ENCODE data around the gene RP2.

RP2 gene

DNA sequence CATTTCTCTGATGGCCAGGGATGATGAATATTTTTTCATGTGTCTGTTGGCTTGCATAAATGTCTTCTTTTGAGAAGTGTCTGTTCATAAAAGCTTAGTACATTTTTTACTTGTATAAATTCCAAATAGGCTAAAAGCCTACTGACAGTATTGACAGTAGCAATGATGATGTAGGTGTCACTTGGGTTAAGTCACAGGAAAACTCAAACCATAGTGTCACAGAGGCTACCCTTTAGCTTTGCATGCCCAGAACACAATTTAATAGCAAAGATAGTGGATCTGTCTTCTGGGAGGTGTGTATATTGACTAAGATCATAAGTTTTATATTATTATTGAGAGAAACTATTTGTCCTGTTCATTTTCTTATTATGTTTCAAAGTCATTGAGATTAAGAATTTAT is 8.1 kb downstream of the RP2 start:
- no peak for DNase-seq

DNA sequence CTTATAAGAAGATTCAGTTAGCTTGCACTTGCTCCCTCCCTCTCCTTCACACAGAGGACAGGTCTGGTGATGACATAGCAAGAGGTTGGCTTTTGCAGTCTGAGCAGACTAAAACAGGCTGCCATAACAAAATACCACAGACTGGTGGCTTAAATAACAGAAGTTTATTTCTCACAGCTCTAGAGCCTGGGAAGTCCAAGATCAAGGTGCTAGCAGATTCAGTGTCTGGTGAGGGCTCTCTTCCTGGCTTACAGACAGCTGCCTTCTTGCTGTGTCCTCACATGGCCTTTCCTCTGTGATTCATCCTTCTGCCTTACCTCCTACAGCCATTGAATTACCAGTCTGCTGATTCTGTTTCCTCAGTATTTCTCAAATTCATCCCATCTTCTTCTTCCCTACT is 13.1 kb downstream of the RP2 start:
- DNase-seq = peak; percentile 62 to 77 (median 64)

DNA sequence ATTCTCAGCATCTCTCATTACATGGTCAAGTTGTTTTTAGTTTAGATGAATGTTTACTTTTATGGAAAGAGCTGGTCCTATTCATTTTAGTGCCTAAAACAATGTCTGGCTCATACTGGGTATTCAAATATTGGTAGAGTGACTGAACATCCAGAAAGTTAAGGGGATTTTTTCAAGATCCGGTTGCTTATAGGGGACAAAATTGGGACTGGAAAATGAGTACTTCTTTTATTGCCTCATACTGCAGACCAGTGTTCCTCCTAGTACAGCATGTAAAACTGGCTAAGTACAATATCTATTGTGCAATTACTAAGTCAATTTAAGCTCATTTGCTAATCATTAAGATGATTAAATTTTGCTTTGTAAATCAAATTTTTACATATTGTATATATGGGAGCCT is 13.9 kb downstream of the RP2 start:
- DNase-seq = peak; percentile 42 to 73 (median 71)

DNA sequence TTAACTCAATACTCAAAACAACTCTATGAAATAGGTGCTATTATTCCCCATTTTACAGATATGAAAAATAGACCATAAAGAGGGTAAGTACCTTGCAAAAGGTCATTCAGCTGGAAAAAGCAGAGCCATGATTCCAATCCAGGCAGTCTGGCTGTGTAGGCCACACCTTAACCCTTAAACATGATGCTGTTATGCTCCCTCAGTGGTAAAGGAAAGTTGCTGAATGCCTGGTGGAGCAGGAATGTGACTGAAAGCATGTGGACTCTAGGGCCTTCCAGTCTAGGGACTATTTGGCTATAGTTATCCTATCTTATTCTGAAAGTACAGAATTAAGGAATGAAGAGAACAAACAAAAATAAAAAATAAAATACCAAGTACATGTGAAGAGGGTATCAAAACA is 19.6 kb downstream of the RP2 start:
- DNase-seq = no peak

DNA sequence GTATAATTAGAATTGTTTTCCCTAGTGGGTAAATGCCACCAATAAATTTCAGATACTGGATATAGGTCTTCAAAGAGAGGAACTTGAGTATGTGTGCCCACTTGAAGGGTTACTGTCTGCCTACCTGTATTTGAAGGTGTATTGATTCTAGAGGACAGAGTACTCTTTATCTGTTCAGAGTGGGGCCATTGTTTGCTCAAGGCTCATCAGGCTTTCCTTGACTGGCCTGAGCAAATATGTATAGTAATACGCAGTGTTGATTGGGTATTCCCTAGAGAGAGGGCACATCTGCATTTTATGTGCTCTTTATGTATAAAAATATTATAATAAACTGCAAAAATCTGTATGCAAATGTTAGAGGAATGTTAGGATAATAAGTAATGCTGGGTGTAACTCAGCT is 23.7 kb downstream of the RP2 start:
- DNase-seq = no peak

DNA sequence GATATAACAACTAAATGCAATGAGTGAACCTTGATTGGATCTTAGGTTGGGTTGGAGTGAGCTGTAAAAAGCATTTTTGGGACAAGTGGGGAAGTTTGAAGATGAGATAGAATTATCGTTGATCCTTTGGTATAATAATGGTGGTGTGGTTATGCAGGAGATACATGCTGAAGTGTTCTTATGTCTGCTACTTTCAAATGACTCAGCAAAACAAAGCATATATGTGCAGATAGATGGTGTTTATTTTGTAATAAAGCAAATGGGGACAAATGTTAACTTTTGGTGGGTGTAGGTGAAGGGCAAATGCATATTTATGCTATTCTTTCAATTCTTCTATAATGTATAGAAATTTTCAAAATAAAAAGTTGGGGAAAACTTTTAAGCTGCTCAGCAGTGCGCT is 26.2 kb downstream of the RP2 start:
- DNase-seq = no peak

DNA sequence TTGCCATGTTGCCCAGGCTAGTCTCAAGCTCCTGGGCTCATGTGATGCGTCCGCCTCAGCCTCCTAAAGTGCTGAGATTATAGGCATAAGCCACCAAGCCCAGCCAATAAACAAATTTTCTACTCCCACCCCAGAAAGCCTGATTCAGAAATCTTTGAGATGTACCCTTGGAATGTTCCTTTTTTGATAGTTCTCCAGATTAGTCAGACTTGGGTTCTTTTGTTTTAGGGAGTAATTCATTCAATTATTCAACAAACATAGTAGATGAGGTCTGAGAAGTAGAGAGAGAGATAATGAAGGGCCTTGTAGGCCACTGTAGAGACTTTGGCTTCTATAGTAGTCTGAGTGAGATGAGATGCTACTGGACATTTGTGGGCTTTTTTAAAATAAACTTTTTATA is 27.8 kb downstream of the RP2 start:
- DNase-seq = peak; percentile 25 to 55 (median 50)

DNA sequence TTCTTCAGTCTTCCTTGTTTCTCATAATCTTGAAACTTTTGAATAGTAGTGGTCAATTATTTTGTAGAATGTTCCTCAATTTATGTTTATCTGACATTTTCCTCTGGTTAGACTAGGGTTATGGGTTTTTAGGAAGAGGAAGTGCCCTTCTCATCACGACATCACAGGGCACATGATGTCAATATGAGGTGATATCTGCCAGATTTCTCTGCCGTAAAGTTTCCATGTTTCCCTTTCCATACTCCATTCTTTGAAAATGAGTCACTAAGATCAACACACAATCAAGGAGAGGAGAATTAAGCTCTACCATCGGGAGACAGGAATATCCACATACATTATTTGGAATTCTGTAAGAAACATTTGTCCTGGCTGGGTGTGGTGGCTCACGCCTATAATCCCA is 28.4 kb downstream of the RP2 start:
- DNase-seq = peak; percentile 67 to 91 (median 86)

DNA sequence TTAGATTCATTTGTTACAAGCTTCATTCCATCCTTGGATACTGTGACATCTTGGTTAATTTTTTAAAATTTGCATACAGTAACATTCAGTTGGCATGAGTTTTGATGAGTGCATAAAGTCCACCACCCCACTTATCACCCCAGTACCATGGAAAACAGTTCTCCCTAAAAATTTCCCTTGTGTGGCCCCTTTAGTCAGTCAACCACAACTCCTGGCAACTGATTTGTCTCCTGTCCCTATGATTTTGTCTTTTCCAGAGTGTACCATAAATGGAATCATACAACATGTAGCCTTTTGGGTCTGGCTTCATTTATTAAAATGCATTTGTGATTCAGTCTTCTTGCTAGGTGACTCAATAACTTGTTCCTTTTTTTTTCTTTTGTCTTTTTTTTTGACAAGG is 29.9 kb downstream of the RP2 start:
- peak; percentile 45 to 82 (median 61) for DNase-seq

DNA sequence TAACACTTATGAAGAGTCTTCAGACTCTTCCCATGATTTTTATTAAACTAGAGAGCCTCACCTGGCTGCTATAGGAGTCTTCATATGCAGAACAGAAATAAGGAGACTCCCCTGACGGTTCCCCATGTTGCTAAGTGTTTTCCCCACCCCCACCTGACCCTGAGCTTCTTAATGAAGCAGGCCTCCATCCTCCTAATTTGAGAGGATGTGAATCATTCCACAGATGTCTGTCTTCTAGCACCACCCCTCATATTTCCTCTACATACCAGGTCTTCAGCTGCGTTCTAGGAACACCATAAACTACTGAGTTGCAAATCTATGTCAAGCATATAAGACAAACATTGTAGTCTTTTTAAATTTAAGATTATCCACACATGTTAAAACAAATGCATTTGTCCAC is 36.9 kb downstream of the RP2 start:
- no peak for DNase-seq

DNA sequence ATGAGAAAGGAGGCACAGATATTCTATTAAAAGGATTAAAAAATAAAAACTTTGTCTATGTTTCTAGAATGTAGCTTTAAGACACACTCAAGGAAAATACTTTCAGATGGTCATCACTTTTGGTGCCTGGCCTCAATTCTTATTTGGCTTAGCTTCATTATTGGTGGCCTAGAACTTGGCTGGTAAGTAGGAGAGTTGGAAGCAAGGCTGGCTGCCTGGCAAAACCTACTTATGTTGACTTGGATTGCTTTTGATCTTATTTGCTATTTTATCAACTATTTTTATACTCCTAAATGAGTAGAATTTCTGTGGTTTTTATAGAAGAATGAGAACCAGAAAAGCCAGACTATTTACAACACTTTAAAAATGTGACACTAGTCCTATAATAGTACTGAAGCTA is 40.1 kb downstream of the RP2 start:
- no peak for DNase-seq

DNA sequence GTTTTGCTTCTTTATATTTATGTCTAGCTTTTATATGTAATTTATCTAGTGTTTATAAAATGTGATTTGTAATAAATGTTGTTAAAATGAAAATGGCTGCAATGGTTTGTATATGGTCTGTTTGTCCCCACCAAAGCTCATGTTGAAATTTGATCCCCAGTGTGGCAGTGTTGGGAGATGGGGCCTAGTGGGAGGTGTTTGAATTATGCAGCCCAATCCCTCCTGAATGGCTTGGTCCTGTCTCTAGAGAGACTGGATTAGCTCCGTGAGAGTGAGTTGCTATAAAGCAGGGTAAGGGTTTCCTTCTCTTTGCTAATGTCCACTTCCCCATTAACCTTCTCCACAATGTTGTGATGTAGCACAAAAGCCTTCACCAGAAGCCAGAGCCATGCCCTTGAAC is 45.4 kb downstream of the RP2 start:
- no peak for DNase-seq

DNA sequence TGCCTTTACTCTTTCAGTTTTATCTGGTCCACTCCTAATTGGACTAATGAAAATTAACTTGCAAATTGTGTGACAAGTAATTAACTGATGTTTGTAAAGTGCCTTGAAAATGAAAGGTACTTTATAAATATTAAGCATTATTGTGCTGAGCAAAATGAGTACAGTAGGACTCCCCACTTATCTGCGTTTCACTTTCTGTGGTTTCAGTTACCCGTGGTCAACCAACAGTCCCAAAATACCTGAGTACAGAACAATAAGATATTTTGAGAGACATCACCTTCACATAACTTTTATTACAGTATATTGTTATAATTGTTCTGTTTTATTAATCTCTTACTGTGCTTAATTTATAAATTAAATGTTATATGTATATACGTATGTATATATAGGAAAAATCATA is 48.0 kb downstream of the RP2 start:
- DNase-seq = no peak

DNA sequence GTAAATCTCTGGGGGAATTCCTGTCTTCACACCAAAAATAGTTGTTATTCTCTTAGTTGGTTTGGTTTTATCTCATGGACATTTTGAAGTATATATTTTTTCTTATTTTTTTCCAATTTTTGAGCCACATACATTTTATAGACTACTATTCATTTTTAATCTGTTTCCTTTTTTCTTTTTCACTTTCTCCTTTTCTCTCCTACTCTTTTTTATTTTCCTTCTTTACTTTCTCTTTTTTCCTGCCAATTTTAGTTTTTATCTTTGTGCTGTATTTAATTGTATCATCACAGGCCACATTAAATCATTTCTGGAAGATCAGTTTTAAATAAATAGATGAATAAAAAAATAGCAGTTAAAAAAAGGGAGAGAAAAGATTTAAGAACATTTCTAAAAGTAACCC is 61.4 kb downstream of the RP2 start:
- DNase-seq = no peak

DNA sequence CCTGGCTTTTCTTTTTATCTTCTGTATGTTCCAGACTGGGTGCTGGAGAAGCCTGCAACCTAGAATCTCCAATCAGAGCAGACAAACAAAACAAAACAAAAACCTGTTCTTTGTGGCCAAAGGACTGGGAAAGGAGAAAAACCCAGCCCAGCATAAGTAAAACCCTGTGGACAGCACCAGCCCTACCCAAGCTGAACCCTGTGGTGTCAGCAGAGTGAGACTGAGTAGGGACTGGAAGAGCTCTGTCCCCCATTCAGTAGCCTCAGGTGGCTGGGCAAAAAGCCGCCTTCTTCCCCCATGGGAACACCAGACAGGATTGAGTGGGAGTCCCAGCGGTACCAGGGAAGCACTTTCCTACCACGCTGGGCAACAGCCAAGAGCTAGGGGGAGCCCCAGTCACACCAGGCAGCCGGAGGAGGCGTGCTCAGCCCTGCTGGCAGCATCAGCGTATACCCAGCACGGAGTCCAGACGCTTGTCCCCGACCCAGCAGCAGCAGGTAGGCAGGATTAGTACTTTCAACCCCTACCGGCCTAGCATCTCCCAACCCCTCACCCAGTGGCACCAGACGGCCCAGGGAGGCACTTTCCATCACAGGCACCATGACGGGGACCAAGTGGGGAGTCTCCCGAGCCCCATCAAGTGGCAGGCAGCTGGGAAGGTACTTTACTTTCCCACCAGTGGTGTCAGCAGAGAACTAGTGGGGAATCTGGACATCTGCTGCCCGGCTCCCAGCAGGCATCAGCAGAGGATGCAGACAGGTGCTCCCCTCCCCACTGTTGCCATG is 66.8 kb downstream of the RP2 start:
- peak; percentile 62 to 73 (median 62) for DNase-seq

DNA sequence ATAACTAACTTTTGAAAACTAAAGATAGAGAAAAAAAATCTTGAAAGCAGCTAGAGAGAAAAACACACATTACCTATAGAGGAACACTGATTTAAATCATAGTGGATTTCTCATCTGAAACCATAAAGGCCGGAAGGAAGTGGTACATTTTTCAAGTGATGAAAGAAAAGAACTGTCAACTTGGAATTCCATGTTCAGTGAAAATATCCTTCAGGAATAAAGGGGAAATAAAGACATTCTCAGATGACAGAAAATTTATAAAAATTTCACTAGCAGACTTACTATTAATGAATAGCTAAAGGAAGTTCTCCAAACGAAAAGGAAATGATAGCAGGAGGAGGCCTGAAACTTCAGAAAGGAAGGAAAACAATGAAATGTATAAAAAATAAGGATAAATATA is 67.8 kb downstream of the RP2 start:
- DNase-seq = no peak

DNA sequence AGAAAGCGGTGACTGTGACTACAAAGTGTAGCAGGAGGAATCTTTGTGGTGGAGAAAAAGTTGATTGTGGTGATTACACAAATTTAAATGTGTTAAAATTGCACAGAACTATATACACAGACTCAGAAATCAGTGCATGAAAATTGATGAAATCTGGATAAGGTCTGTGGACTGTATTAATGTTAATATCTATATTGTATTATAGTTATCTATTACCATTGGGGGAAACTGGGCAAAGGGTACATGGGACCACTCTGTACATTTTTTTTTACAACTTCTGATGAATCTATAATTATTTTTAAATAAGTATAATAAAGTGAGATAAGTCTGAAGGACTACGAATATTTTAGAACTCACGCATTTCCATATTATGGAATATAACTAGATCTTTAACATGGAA is 73.6 kb downstream of the RP2 start:
- DNase-seq = no peak

DNA sequence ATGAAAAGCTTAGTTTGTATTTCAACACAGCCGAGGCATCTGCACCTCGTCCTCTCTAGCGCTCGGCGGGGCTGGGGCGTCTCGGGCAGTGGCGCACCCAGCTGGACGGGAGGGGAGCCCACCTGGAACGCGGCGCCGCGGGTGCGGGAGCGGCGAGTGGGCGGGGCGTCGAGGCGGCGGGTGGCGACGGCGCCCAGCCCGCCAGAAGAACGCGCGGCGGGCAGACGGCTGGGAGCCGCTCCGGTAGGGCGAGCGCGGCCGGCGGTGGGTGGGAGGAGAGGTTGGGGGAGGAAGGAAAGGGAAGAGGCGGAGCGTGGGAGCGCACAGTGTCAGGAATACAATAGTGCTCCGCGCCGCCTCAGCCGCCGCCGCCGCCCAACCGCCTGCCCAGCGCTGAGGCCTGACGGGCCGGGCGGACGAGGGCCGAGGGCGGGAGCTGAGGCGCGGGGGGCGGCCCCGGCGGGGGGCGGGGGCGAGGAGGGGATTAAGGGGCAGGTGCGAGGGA is 75.3 kb downstream of the RP2 start, which contains the start of gene JADE3:
TSS of gene JADE3 (plus strand) at position 324 of the 505 bp plus-strand sequence. CDS start 72,474 bp downstream, outside the sequence.
- peak; percentile 51 to 70 (median 63) for DNase-seq

DNA sequence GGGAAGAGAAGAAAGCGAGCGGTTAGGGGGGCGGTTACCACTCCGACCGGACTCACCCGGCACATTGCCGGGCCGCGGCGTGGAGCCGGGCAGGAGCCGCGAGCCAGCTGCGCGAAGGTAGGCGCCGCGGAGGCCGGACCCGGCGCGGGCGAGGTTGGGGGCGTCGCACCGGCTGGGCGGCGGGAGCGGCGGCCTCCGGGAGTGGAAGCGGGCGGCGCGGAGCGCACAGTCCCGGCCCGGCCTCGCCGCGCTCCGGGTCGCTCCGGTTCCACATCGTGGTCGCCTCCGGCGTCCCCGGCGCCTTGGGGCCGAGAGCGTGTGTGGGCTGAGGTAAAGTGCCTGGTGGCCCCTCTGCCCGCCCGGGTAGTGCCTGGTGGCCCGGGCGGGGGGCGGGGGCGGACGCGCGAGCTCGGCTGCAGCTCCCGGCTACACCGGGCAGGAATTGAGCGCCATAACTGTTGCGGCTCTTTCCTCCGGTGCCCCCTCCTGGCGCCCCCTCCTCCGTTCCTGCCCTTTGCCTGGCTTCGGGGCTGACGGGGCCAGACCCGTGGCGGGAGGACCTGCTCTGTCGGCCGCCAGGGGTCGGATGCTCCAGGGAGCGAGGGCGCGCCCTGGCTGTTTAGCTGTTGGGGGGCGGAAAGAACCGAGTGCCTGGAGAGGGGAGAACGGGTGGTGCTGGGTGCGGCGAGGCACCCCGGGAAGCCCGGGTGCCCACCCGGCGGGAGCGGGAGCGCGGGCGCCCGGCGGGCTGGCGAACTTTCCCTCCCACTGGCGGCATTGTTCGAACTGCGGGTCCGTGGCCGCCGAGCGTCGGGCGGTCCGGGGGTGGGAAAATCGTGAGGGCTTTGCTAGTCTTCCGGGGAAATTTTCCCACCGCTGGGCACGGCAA is 76.0 kb downstream of the RP2 start:
- DNase-seq = peak; percentile 56 to 78 (median 63)

DNA sequence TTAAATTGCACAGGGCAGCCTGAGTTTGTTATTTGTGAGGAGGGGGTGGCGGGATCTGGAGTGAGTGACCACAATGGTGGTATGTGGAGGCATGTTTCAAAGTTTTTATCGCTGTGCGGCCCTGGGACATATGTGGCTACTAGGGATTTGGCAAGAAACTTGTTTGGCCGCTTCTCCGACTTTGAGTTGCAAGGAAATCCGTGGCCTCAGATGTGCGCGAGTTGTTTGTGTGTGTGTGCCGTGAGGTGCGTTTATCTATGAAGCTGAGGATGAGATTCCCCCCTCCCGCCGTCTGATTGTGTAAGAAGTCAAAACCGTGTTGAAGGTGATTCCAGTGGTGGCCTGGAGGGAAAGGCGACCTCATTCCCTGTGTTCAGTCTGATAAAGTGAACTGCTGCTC is 76.8 kb downstream of the RP2 start:
- DNase-seq = no peak

DNA sequence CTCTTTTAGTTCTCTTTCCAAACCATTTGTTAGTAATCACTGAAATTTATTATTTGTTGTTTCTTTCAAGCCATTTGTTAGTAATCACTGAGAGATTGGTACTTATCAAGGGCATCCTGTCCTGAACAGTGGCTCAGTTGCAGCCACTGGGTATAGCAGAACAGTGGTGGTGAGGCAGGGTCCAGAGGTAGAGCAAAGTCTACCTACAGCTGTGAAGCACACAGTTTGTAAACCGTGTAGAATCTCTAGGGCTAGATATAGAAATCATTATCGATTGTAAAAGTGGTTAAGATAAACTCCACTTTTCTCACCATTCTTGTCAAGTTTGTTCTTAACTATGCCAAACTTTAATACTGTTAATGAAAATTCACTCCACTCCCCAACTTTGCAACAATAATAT is 79.4 kb downstream of the RP2 start:
- no peak for DNase-seq

DNA sequence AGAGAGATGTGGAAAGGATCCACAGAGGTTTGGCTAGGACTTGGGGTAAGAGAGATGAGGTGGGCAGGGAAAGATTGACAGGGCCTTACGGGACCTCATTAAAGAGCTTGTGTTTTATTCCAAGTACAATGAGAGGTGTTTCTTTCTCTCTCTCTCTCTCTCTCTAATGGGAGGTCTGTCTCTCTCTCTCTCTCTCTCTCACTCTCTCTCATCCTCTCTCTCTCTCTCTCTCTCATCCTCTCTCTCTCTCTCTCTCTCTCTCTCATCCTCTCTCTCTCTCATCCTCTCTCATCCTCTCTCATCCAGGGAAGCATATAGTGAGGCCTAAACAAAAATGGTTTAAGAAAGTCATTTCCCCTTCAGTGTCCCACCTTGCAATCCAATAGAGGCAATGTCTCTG is 80.8 kb downstream of the RP2 start:
- no peak for DNase-seq

DNA sequence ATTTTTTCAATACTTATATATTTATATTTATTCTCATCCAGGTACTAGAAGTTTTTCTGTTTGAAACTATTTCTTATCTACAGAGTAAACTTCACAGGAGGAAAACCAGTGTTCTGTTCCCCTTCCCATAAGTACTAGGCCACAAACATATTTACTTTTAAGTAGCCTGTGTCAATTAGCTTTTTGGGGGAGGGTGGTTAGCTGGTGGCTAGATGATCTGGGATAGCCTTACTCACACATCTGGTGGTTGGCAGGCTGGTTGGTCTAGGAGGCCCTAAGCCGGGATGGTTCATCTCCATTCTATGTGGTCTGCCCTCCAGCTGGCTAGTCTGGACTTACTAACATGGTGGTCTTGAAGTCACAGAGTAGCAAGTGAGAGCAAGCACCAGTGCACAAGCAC is 81.6 kb downstream of the RP2 start:
- DNase-seq = no peak

DNA sequence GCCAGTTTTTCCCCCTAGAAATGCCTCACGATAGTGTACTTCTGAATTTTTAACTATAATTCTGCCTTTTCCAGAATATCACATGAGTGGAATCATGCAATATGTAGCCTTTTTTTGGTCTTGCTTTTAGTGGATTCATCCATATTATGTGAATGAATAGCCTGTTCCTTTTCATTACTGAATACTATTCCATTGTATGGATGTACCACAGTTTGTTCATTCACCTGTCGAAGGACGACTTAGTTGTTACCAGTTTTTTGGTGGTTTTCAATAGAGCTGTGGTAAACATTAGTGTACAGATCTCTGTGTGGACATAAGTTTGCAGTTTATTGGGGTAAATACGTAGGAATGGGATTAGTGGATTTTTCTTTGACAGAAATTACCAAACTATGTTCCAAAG is 83.4 kb downstream of the RP2 start:
- DNase-seq = no peak
